CD1c-positive myeloid dendritic cell (primary cell): ENCODE results near the gene SNX14.
"Not testable (repeated sequence)": the region's sequence is repeated elsewhere in the genome, so short reads cannot be mapped to it uniquely, and the experiment has no call there.

Experiments
- DNase-seq: peaks from one replicate; pipeline ENCODE4 v3.0.0-alpha.2; 2016; ENCODE audit errors: extremely low spot score

The SNX14 gene

GRCh38 chr6:85591207-85591606 is 2.5 kb downstream of the SNX14 start:
- no peak for DNase-seq

DNA sequence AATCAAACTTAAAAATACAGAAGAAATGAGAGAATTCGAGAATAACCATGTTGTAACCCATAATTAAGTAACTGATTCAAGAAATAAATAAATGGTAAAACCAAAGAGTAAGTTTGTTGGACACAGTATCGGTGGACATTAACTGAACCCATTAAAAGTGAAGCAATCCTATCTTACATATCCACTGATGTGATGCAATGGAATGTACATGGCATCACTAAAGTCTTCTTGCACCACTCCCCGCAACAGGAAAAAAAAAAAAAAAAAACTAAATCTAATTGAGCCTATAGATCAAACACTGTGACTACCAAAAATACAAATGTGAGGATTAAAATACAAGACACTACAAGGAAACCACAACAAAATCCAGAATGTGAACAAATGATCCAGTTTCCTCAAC is 7.9 kb downstream of the SNX14 start:
- no peak for DNase-seq

DNA sequence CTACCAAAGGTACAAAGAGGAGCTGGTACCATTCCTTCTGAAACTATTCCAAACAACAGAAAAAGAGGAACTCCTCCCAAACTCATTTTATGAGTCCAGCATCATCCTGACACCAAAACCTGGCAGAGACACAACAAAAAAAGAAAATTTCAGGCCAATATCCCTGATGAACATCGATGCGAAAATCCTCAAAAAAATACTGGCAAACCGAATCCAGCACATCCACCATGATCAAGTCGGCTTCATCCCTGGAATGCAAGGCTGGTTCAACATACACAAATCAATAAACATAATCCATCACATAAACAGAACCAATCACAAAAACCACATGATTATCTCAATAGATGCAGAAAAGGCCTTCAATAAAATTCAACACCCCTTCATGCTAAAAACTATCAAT is 10.8 kb downstream of the SNX14 start:
- not testable (repeated sequence) for DNase-seq

- no peak for DNase-seq
Observed at GRCh38 chr6:85581572-85581971, 12.1 kb downstream of the SNX14 start.

GRCh38 chr6:85580878-85581267 is 12.8 kb downstream of the SNX14 start:
- DNase-seq = no peak

- DNase-seq = no peak
Observed at GRCh38 chr6:85580118-85580877, 13.4 kb downstream of the SNX14 start.

GRCh38 chr6:85579581-85579980 is 14.1 kb downstream of the SNX14 start:
- no peak for DNase-seq

- no peak for DNase-seq
Observed at GRCh38 chr6:85576476-85576875, 17.2 kb downstream of the SNX14 start.

DNA sequence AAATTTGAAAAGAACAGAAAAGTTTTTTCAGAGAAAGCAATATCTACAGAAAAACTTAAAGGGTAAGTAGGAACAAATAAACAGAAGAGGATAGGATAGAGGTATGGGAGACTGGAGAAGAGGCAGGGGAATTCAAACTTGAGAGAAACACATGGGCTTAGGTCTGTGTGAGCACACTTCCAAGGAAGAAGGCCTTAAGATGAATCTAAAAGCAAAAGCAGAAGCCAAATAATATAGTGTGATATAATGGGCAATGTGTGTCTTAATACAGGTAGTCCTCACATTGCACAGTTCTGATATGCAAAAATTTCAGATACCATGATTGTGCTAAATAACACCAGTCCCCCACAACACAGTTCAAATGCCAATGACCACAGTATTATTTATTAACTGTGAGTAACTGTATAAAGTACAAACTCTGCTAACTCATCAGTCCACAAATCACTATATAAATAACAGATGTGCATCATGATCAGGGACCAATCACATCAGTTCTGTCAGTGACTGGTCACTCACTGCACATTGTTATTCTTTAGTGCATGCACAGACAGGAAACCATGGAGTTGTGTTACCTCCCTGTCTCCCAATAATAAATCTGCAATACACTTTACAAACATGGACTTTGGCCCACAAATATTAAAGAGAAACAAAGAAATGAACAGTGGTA is 18.6 kb downstream of the SNX14 start:
- no peak for DNase-seq

DNA sequence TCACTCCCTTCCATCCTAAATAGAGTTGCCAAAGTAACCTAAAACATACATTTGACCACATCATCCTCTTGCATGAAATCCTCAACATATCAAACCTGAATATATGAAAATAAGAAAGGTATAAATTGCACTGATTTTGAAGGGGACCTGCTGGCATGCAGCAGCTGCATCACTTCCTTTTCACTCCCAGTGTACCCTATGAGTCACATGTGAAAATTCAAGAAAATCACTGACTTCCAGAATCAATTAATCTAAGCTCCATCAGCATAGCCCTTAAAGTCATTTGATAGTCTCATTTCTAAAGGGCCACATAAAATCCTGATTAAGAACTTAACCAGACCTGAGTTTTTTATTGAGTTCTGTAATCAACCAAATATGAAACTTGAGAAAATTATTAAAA is 24.3 kb downstream of the SNX14 start:
- DNase-seq = no peak

GRCh38 chr6:85568411-85568810 is 25.2 kb downstream of the SNX14 start:
- DNase-seq = no peak

DNA sequence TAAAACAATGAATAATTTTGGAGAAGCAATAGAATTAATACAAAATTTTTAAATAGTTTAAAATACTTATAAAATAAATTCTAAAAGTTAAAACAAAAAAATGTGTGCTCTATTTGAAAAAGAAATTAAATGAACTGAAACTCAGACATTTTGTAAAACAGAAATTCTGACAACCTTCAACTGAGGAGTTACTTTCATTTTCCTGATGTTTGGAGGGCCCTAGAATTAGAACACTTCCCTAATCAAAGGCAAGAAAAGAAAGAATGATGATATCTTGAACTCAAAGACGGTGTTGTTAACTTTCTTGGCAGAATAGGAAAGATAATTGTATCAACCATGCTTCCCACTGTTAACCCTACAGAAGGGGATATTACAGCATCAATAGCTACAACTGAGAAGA is 27.9 kb downstream of the SNX14 start:
- DNase-seq = no peak

DNA sequence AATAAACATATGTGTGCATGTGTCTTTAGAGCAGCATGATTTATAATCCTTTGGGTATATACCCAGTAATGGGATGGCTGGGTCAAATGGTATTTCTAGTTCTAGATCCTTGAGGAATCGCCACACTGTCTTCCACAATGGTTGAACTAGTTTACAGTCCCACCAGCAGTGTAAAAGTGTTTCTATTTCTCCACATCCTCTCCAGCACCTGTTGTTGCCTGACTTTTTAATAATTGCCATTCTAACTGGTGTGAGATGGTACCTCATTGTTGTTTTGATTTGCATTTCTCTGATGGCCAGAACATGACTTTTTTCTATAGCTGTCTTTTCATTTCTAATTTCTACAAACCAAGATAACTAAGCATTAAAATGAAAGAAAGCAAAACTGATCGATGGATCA is 29.4 kb downstream of the SNX14 start:
- not testable (repeated sequence) for DNase-seq

- DNase-seq = peak; percentile 30
Observed at GRCh38 chr6:85561750-85562357, 31.8 kb downstream of the SNX14 start.

GRCh38 chr6:85556992-85557668 is 36.5 kb downstream of the SNX14 start:
- DNase-seq = no peak

- DNase-seq = no peak
Observed at GRCh38 chr6:85552652-85553051, 41.0 kb downstream of the SNX14 start.

GRCh38 chr6:85551264-85551663 is 42.4 kb downstream of the SNX14 start:
- DNase-seq = no peak

GRCh38 chr6:85547719-85548118 is 45.9 kb downstream of the SNX14 start:
- DNase-seq = no peak

- no peak for DNase-seq
Observed at GRCh38 chr6:85544776-85545175, 48.9 kb downstream of the SNX14 start.

GRCh38 chr6:85537055-85537494 is 56.6 kb downstream of the SNX14 start:
- DNase-seq = peak; percentile 35

DNA sequence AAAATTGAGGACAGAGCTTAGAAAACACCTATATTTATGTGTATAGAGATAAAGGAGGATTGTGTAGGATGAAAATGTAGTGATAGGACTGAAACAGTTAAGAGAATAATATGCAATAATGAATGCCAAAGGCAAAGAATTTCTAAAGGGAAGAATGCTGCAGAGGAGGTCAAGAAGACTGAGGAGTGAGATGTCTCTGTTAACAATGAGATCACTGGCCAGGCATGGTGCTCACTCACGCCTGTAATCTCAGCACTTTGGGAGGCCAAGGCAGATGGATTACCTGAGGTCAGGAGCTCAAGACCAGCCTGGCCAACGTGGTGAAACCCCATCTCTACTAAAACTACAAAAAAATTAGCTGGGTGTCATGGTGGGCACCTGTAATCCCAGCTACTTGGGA is 69.4 kb downstream of the SNX14 start:
- not testable (repeated sequence) for DNase-seq

- DNase-seq = no peak
Observed at GRCh38 chr6:85516168-85516567, 77.5 kb downstream of the SNX14 start.
